Measurements from ENCODE around the gene MPC1. TPM values are rescaled to one million over a fixed set of nuclear protein-coding genes. Genes with fewer than 3 reads are reported as not detected.
A peak's percentile ranks its signal among the peaks of the same experiment; 100 is the strongest.

MPC1 gene
- total and polyA plus RNA-seq, 4 donors = 36.7 to 128 (median 66.7) TPM

GRCh38 chr6:166419286-166419685 is 36.5 kb upstream of the MPC1 start:
- intact Hi-C loops (cut with DNase I) = no loop called here
- Histone ChIP-seq H3K36me3 (ENCODE audit: control insufficient read depth in 1 of 2, insufficient read depth in 2 of 2, low read length in 1 of 2) (peaks cover 3 to 5% of the 10 kb centered on the region in 2 donors), H3K4me3 (ENCODE audit: low read length in 2 of 2) (no peak overlapping the region), H3K27ac (ENCODE audit: low read depth in 1 of 2, low read length in 2 of 2) (no peak overlapping the region), H3K9me3 (ENCODE audit: control insufficient read depth, low read length) (no peaks in the 10 kb centered on the region), H3K27me3 (ENCODE audit: control insufficient read depth in 1 of 2, insufficient read depth in 2 of 2, low read length in 1 of 2) (no peaks in the 10 kb centered on the region), H3K4me1 (ENCODE audit: control insufficient read depth in 1 of 2, insufficient read depth in 2 of 2, low read length in 2 of 2) (no peaks in the 10 kb centered on the region)
- DNase-seq (no peak), ATAC-seq (ENCODE audit: low FRiP score) (no peak)
- 94 to 96% methylated on average over 7 of the region's 7 CpGs for WGBS, 2 donors

- H3K4me3 ChIP-seq (ENCODE audit: low read length in 2 of 2) = no peak overlapping the region
- WGBS, 2 donors = 92 to 94% methylated on average over 9 of the region's 9 CpGs
- no peak for DNase-seq
- peaks cover 3 to 5% of the 10 kb centered on the region in 2 donors for H3K36me3 ChIP-seq (ENCODE audit: control insufficient read depth in 1 of 2, insufficient read depth in 2 of 2, low read length in 1 of 2)
- H3K27ac ChIP-seq (ENCODE audit: low read depth in 1 of 2, low read length in 2 of 2) = no peak overlapping the region
- intact Hi-C loops (cut with DNase I) = no loop called here
- no peaks in the 10 kb centered on the region for H3K4me1 ChIP-seq (ENCODE audit: control insufficient read depth in 1 of 2, insufficient read depth in 2 of 2, low read length in 2 of 2)
- no peaks in the 10 kb centered on the region for H3K9me3 ChIP-seq (ENCODE audit: control insufficient read depth, low read length)
- H3K27me3 ChIP-seq (ENCODE audit: control insufficient read depth in 1 of 2, insufficient read depth in 2 of 2, low read length in 1 of 2) = no peaks in the 10 kb centered on the region
- no peak for ATAC-seq (ENCODE audit: low FRiP score)
These were observed 36.0 kb upstream of the MPC1 start for GRCh38 chr6:166418691-166419143.

GRCh38 chr6:166417285-166417691 is 34.5 kb upstream of the MPC1 start:
- H3K36me3 ChIP-seq (ENCODE audit: control insufficient read depth in 1 of 2, insufficient read depth in 2 of 2, low read length in 1 of 2) = peaks cover 3 to 5% of the 10 kb centered on the region in 2 donors
- H3K27me3 ChIP-seq (ENCODE audit: control insufficient read depth in 1 of 2, insufficient read depth in 2 of 2, low read length in 1 of 2) = no peaks in the 10 kb centered on the region
- DNase-seq = peak in 1 of 2 donors; percentile 37
- intact Hi-C loops (cut with DNase I) = no loop called here
- H3K9me3 ChIP-seq (ENCODE audit: control insufficient read depth, low read length) = no peaks in the 10 kb centered on the region
- H3K4me1 ChIP-seq (ENCODE audit: control insufficient read depth in 1 of 2, insufficient read depth in 2 of 2, low read length in 2 of 2) = no peaks in the 10 kb centered on the region
- H3K4me3 ChIP-seq (ENCODE audit: low read length in 2 of 2) = no peak overlapping the region
- ATAC-seq (ENCODE audit: low FRiP score) = no peak
- WGBS, 2 donors = 89 to 90% methylated on average over 6 of the region's 6 CpGs
- H3K27ac ChIP-seq (ENCODE audit: low read depth in 1 of 2, low read length in 2 of 2) = no peak overlapping the region

GRCh38 chr6:166415833-166416347 is 33.1 kb upstream of the MPC1 start:
- no peaks in the 10 kb centered on the region for H3K27me3 ChIP-seq (ENCODE audit: control insufficient read depth in 1 of 2, insufficient read depth in 2 of 2, low read length in 1 of 2)
- 73 to 94% methylated on average over 5 of the region's 5 CpGs for WGBS, 2 donors
- DNase-seq (peak in 1 of 2 donors; percentile 1), ATAC-seq (ENCODE audit: low FRiP score) (peak; percentile 21)
- no peak overlapping the region for H3K4me3 ChIP-seq (ENCODE audit: low read length in 2 of 2)
- intact Hi-C loops (cut with DNase I) = no loop called here
- H3K4me1 ChIP-seq (ENCODE audit: control insufficient read depth in 1 of 2, insufficient read depth in 2 of 2, low read length in 2 of 2) = no peaks in the 10 kb centered on the region
- H3K36me3 ChIP-seq (ENCODE audit: control insufficient read depth in 1 of 2, insufficient read depth in 2 of 2, low read length in 1 of 2) = peaks cover 3 to 5% of the 10 kb centered on the region in 2 donors
- H3K9me3 ChIP-seq (ENCODE audit: control insufficient read depth, low read length) = no peaks in the 10 kb centered on the region
- no peak overlapping the region for H3K27ac ChIP-seq (ENCODE audit: low read depth in 1 of 2, low read length in 2 of 2)

GRCh38 chr6:166415306-166415705 is 32.6 kb upstream of the MPC1 start:
- intact Hi-C loops (cut with DNase I) = no loop called here
- Histone ChIP-seq H3K4me3 (ENCODE audit: low read length in 2 of 2) (no peak overlapping the region), H3K27ac (ENCODE audit: low read depth in 1 of 2, low read length in 2 of 2) (no peak overlapping the region), H3K4me1 (ENCODE audit: control insufficient read depth in 1 of 2, insufficient read depth in 2 of 2, low read length in 2 of 2) (no peaks in the 10 kb centered on the region), H3K27me3 (ENCODE audit: control insufficient read depth in 1 of 2, insufficient read depth in 2 of 2, low read length in 1 of 2) (no peaks in the 10 kb centered on the region), H3K9me3 (ENCODE audit: control insufficient read depth, low read length) (no peaks in the 10 kb centered on the region), H3K36me3 (ENCODE audit: control insufficient read depth in 1 of 2, insufficient read depth in 2 of 2, low read length in 1 of 2) (peaks cover 3 to 5% of the 10 kb centered on the region in 2 donors)
- ATAC-seq (ENCODE audit: low FRiP score) (no peak), DNase-seq (no peak)
- WGBS, 2 donors = 83% methylated on average over 5 of the region's 5 CpGs

- Histone ChIP-seq H3K27me3 (ENCODE audit: control insufficient read depth in 1 of 2, insufficient read depth in 2 of 2, low read length in 1 of 2) (no peaks in the 10 kb centered on the region), H3K4me1 (ENCODE audit: control insufficient read depth in 1 of 2, insufficient read depth in 2 of 2, low read length in 2 of 2) (no peaks in the 10 kb centered on the region), H3K4me3 (ENCODE audit: low read length in 2 of 2) (no peak overlapping the region), H3K27ac (ENCODE audit: low read depth in 1 of 2, low read length in 2 of 2) (no peak overlapping the region), H3K9me3 (ENCODE audit: control insufficient read depth, low read length) (no peaks in the 10 kb centered on the region), H3K36me3 (ENCODE audit: control insufficient read depth in 1 of 2, insufficient read depth in 2 of 2, low read length in 1 of 2) (no peaks in the 10 kb centered on the region)
- DNase-seq (peak in 1 of 2 donors; percentile 26), ATAC-seq (ENCODE audit: low FRiP score) (no peak)
- 94% methylated on average over 17 of the region's 17 CpGs for WGBS, 2 donors
- intact Hi-C loops (cut with DNase I) = no loop called here
These were observed 30.8 kb upstream of the MPC1 start for GRCh38 chr6:166413491-166413951.

GRCh38 chr6:166412911-166413384 is 30.2 kb upstream of the MPC1 start:
- 91 to 96% methylated on average over 13 of the region's 13 CpGs for WGBS, 2 donors
- ATAC-seq (ENCODE audit: low FRiP score) (no peak), DNase-seq (no peak)
- Histone ChIP-seq H3K4me3 (ENCODE audit: low read length in 2 of 2) (no peak overlapping the region), H3K36me3 (ENCODE audit: control insufficient read depth in 1 of 2, insufficient read depth in 2 of 2, low read length in 1 of 2) (no peaks in the 10 kb centered on the region), H3K27ac (ENCODE audit: low read depth in 1 of 2, low read length in 2 of 2) (no peak overlapping the region), H3K9me3 (ENCODE audit: control insufficient read depth, low read length) (no peaks in the 10 kb centered on the region), H3K27me3 (ENCODE audit: control insufficient read depth in 1 of 2, insufficient read depth in 2 of 2, low read length in 1 of 2) (no peaks in the 10 kb centered on the region), H3K4me1 (ENCODE audit: control insufficient read depth in 1 of 2, insufficient read depth in 2 of 2, low read length in 2 of 2) (no peaks in the 10 kb centered on the region)
- intact Hi-C loops (cut with DNase I) = no loop called here

GRCh38 chr6:166412156-166412910 is 29.6 kb upstream of the MPC1 start:
- Histone ChIP-seq H3K36me3 (ENCODE audit: control insufficient read depth in 1 of 2, insufficient read depth in 2 of 2, low read length in 1 of 2) (no peaks in the 10 kb centered on the region), H3K27me3 (ENCODE audit: control insufficient read depth in 1 of 2, insufficient read depth in 2 of 2, low read length in 1 of 2) (no peaks in the 10 kb centered on the region), H3K4me3 (ENCODE audit: low read length in 2 of 2) (no peak overlapping the region), H3K27ac (ENCODE audit: low read depth in 1 of 2, low read length in 2 of 2) (no peak overlapping the region), H3K4me1 (ENCODE audit: control insufficient read depth in 1 of 2, insufficient read depth in 2 of 2, low read length in 2 of 2) (no peaks in the 10 kb centered on the region), H3K9me3 (ENCODE audit: control insufficient read depth, low read length) (no peaks in the 10 kb centered on the region)
- intact Hi-C loops (cut with DNase I) = no loop called here
- no peak for ATAC-seq (ENCODE audit: low FRiP score)
- WGBS, 2 donors = 93 to 95% methylated on average over 49 of the region's 49 CpGs
- DNase-seq = no peak

- ATAC-seq (ENCODE audit: low FRiP score) (no peak), DNase-seq (no peak)
- intact Hi-C loops (cut with DNase I) = no loop called here
- H3K4me3 ChIP-seq (ENCODE audit: low read length in 2 of 2) = no peak overlapping the region
- no peaks in the 10 kb centered on the region for H3K27me3 ChIP-seq (ENCODE audit: control insufficient read depth in 1 of 2, insufficient read depth in 2 of 2, low read length in 1 of 2)
- 87 to 89% methylated on average over 12 of the region's 12 CpGs for WGBS, 2 donors
- H3K4me1 ChIP-seq (ENCODE audit: control insufficient read depth in 1 of 2, insufficient read depth in 2 of 2, low read length in 2 of 2) = no peaks in the 10 kb centered on the region
- no peaks in the 10 kb centered on the region for H3K36me3 ChIP-seq (ENCODE audit: control insufficient read depth in 1 of 2, insufficient read depth in 2 of 2, low read length in 1 of 2)
- no peaks in the 10 kb centered on the region for H3K9me3 ChIP-seq (ENCODE audit: control insufficient read depth, low read length)
- no peak overlapping the region for H3K27ac ChIP-seq (ENCODE audit: low read depth in 1 of 2, low read length in 2 of 2)
These were observed 29.0 kb upstream of the MPC1 start for GRCh38 chr6:166411721-166412151.
